ENCODE results near the gene EMC6. TPM values are rescaled to one million over a fixed set of nuclear protein-coding genes. Genes with fewer than 3 reads are reported as not detected.

EMC6 gene
- 24.9 and 32.3 TPM in 2 replicates for total RNA-seq

GRCh38 chr17:3668279-3669084 lies at the start of gene EMC6, which contains the start of gene TAX1BP3:
EMC6 (plus strand) TSS chr17:3668812; CDS start chr17:3669147, 335 bp downstream.
TAX1BP3 (minus strand) TSS chr17:3668578; CDS start chr17:3668526, 52 bp downstream.

GRCh38 chr17:3636154-3636907 lies 32.3 kb upstream of the EMC6 start, which contains the start of the genes CTNS and SHPK:
CTNS (plus strand) TSS chr17:3636760; CDS start chr17:3640207, 3,447 bp downstream.
SHPK (minus strand) TSS chr17:3636250; CDS start chr17:3636219, 31 bp downstream.

GRCh38 chr17:3695723-3696411 lies 27.3 kb downstream of the EMC6 start, which contains the start of gene P2RX5:
P2RX5 (minus strand) TSS chr17:3696155; CDS start chr17:3696005, 150 bp downstream.

Other genes with a start within 250 kb of the EMC6 start
- 0.33 TPM in 1 of 2 replicates, not detected in the other for gene OR1E2, start 235.0 kb upstream of the EMC6 start, total RNA-seq
- 0.65 TPM in 1 of 2 replicates, not detected in the other for gene SPATA22, start 197.0 kb upstream of the EMC6 start, total RNA-seq
- gene ASPA, start 192.8 kb upstream of the EMC6 start, total RNA-seq: not detected in 2 replicates
- gene TRPV3, start 111.0 kb upstream of the EMC6 start, total RNA-seq: not detected in 2 replicates
- 0.65 and 1.1 TPM in 2 replicates for gene TRPV1, start 59.4 kb upstream of the EMC6 start, total RNA-seq
- gene SHPK, start 32.6 kb upstream of the EMC6 start, total RNA-seq: 15.7 and 19.0 TPM in 2 replicates
- 20.1 and 21.6 TPM in 2 replicates for gene CTNS, start 32.1 kb upstream of the EMC6 start, total RNA-seq
- gene TAX1BP3, start 234 bp upstream of the EMC6 start, total RNA-seq: 277 and 310 TPM in 2 replicates
- 0.33 and 0.38 TPM in 2 replicates for gene P2RX5, start 27.3 kb downstream of the EMC6 start, total RNA-seq
- gene HASPIN, start 55.1 kb downstream of the EMC6 start, total RNA-seq: 7.8 and 12.9 TPM in 2 replicates
- 14.7 and 21.3 TPM in 2 replicates for gene ITGAE, start 132.4 kb downstream of the EMC6 start, total RNA-seq
- 28.1 and 28.4 TPM in 2 replicates for gene NCBP3, start 177.4 kb downstream of the EMC6 start, total RNA-seq
- 3.1 and 3.3 TPM in 2 replicates for gene CAMKK1, start 224.2 kb downstream of the EMC6 start, total RNA-seq
- not detected in 2 replicates for gene P2RX1, start 247.7 kb downstream of the EMC6 start, total RNA-seq